Activated CD4-positive, alpha-beta T cell treated with anti-CD3 and anti-CD28 coated beads, Interleukin-2, Interleukin-6, amounts not matched to agents 100 ng/mL and 50 ng/mL, durations not matched to agents 16 hours and 8 hours (primary cell): ENCODE measurements around the gene AFP.
"Not testable (repeated sequence)": the region's sequence is repeated elsewhere in the genome, so short reads cannot be mapped to it uniquely, and the experiment has no call there.

Experiments
- DNase-seq: peaks from one replicate; pipeline ENCODE4 v3.0.0-alpha.2; 2020

Gene AFP

DNA sequence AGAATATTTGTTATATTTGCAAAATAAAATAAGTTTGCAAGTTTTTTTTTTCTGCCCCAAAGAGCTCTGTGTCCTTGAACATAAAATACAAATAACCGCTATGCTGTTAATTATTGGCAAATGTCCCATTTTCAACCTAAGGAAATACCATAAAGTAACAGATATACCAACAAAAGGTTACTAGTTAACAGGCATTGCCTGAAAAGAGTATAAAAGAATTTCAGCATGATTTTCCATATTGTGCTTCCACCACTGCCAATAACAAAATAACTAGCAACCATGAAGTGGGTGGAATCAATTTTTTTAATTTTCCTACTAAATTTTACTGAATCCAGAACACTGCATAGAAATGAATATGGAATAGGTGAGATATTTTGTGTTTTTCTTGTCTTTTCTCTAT is at the start of gene AFP:
Gene AFP (plus strand): TSS at position 238 of the 400 bp plus-strand sequence. CDS start 42 bp downstream, at position 280.
- no peak for DNase-seq

DNA sequence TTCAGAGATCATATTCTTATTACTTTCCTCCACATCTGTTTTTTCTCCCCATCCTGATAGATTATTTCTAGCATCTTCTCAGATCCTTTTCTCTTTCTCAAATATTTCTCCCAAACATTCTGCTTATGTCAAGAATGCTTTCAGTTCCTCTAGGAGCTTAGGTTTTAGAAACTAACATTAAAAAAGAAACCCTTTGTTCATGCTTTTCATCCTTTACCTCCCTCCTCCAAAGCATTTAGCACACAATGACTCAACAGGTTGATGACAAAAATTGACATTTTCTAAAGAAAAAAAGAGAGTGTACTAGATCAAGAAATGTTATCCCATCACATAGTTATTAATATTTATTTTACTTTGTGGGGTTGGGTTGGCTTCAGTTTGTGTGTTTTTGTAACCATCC is 48.5 kb upstream of the AFP start:
- DNase-seq = no peak

DNA sequence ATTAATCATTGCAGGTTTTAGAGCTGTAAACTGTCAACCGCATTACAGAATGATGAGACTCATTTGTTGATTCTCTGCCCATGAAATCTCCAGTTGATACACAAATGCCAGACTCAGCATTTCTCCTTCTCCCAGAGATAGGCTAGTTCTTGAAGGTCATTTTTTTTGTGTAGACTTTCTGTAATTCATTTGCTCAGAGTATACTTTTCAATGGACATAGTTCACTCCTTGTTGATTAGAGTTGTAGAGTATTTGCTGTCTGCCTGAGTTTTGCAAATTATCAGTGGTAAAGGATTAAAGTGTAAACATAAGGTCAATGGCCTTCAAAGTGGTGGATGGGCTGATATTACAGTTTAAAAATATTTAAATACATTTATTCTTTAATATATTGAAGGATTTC is 47.1 kb upstream of the AFP start:
- no peak for DNase-seq

DNA sequence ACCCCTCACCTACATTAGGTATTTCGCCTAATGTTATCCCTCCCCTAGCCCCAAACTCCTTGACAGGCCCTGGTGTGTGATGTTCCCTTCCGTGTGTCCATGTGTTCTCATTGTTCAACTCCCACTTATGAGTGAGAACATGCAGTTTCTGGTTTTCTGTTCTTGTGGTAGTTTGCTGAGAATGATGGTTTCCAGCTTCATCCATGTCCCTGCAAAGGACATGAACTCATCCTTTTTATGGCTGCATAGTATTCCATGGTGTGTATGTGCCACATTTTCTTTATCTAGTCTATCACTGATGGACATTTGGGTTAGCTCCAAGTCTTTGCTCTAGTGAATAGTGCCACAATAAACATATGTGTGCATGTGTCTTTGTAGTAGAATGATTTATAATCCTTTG is 46.4 kb upstream of the AFP start:
- DNase-seq = not testable (repeated sequence)

DNA sequence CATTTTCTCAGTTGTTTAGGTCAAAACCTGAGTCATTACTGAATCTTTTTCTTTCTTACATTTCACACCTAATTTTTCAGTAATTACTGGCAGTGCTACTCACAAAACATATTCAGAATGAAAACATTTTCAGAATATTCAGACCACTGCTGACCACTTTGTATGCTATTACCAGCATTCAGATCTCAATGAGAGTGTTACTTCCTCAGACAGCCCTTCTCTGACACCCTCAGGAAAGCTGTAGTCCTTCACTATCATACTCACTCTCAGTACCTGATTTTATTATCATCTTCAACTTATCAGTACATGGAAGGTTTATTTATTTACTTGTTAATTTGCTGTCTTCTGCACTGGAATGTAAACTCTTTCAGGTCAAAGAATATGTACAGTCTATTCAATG is 44.2 kb upstream of the AFP start:
- no peak for DNase-seq

DNA sequence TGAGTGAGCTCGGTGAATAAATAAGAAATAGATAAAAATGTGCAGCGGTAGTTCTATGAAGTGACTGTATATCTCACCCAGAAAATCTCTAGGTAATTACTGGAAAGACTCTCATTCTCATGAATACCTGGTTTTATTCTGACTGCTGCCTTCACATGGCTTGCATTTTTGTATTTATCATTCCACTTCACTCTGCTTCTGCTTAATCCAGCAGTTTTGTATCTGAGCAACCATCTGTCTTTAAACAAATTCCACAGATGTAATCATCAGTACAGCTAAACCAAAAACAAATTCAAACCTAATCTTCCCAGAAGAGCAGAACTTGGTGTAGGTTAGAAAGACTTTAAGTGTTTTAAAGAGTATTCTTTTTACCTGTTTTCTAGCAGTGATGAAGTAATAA is 43.1 kb upstream of the AFP start:
- no peak for DNase-seq

DNA sequence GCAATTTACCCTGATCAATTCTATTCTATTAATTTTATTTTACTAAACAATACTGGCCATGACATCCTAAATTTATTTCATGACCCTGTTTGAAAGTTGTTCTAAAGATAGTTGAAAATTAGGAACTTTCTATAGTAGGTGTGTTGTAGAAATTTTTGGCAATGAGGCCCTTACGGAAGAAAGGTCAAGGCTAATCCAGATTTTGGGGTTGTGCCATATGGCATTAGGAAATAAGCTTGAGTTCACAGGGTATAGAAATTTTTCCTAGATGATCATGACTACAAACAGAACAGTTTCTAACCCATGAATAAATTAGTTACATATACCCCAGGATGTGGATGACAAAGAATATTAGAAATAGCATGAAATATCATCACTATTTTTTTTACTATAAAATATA is 39.7 kb upstream of the AFP start:
- DNase-seq = no peak

DNA sequence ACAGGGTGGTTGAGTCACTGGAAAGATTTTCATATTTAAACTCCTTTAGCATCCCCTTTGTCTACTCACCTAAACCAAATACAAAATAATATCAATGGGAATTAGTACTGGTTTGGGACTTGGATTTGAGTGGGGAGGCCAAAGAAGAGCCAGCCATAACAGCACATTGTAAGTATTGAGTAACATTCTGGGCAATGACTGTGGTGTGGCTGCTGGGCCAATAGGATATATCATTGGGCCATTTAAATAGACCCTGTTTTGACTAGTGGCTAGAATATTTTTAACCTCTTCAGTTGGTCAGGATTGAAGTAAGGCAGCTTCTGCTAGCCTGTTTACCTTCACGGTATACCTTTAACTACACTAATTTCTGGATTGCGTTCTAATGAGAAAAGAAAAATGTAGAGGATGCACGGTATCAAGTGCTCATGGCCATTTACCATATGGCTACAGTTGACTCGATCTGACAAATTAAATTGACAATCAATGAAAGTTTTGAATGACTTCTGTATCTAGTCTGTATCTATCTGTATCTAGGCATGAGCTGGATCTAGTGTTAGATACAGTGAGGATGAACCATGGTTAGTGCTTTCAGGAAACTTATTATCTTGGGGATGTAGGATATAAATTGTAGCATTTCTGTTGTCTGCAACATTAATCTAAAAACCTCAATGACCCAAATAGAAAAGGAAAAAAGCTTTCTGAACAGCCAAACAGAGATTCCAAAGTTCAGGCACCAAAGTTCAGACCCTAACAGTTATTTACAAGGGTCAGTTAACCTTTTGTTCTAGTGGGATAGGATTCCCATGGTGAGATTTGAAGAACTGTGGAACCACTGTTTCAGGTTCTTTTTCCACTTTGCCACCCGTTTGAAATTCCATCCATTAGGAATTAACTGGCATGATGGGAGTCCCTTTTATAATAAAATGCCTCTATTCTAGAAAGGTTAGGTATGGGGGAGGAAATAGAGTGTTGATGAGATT is 38.7 kb upstream of the AFP start:
- no peak for DNase-seq

DNA sequence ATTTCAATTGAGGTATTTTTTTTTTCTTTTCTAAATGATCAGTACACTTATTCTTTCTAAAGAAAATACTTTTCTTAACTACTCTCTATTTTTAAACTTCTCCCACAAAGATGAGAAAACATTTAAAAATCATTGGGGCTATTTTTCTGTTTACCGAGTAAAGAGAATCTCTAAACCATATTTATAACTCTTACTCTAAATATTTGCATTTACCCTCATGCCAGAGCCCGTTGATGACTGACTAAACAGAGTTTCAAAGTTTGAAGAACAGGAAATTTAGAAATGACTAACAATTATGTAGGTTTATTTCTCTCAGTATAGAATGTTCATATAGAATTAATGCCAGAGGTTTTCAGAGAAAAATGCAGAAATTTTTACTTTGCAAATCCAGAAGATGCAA is 34.6 kb upstream of the AFP start:
- no peak for DNase-seq

DNA sequence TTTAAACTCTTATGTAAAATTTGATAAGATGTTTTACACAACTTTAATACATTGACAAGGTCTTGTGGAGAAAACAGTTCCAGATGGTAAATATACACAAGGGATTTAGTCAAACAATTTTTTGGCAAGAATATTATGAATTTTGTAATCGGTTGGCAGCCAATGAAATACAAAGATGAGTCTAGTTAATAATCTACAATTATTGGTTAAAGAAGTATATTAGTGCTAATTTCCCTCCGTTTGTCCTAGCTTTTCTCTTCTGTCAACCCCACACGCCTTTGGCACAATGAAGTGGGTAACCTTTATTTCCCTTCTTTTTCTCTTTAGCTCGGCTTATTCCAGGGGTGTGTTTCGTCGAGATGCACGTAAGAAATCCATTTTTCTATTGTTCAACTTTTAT is 32.0 kb upstream of the AFP start, which contains the start of gene ALB:
Gene ALB (plus strand): TSS at position 246 of the 400 bp plus-strand sequence. CDS start 41 bp downstream, at position 287.
- no peak for DNase-seq

DNA sequence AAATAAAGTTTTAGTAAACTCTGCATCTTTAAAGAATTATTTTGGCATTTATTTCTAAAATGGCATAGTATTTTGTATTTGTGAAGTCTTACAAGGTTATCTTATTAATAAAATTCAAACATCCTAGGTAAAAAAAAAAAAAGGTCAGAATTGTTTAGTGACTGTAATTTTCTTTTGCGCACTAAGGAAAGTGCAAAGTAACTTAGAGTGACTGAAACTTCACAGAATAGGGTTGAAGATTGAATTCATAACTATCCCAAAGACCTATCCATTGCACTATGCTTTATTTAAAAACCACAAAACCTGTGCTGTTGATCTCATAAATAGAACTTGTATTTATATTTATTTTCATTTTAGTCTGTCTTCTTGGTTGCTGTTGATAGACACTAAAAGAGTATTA is 31.6 kb upstream of the AFP start:
- no peak for DNase-seq

DNA sequence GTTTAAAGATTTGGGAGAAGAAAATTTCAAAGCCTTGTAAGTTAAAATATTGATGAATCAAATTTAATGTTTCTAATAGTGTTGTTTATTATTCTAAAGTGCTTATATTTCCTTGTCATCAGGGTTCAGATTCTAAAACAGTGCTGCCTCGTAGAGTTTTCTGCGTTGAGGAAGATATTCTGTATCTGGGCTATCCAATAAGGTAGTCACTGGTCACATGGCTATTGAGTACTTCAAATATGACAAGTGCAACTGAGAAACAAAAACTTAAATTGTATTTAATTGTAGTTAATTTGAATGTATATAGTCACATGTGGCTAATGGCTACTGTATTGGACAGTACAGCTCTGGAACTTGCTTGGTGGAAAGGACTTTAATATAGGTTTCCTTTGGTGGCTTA is 30.9 kb upstream of the AFP start:
- no peak for DNase-seq

DNA sequence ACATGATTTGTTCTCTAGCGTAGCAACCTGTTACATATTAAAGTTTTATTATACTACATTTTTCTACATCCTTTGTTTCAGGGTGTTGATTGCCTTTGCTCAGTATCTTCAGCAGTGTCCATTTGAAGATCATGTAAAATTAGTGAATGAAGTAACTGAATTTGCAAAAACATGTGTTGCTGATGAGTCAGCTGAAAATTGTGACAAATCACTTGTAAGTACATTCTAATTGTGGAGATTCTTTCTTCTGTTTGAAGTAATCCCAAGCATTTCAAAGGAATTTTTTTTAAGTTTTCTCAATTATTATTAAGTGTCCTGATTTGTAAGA is 29.5 kb upstream of the AFP start:
- no peak for DNase-seq

DNA sequence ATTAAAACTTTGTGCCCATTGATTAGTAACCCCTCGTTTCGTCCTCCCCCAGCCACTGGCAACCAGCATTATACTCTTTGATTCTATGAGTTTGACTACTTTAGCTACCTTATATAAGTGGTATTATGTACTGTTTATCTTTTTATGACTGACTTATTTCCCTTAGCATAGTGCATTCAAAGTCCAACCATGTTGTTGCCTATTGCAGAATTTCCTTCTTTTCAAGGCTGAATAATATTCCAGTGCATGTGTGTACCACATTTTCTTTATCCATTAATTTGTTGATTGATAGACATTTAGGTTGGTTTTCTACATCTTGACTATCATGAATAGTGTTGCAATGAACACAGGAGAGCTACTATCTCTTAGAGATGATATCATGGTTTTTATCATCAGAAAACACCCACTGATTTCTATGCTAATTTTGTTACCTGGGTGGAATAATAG is 28.8 kb upstream of the AFP start:
- no peak for DNase-seq

DNA sequence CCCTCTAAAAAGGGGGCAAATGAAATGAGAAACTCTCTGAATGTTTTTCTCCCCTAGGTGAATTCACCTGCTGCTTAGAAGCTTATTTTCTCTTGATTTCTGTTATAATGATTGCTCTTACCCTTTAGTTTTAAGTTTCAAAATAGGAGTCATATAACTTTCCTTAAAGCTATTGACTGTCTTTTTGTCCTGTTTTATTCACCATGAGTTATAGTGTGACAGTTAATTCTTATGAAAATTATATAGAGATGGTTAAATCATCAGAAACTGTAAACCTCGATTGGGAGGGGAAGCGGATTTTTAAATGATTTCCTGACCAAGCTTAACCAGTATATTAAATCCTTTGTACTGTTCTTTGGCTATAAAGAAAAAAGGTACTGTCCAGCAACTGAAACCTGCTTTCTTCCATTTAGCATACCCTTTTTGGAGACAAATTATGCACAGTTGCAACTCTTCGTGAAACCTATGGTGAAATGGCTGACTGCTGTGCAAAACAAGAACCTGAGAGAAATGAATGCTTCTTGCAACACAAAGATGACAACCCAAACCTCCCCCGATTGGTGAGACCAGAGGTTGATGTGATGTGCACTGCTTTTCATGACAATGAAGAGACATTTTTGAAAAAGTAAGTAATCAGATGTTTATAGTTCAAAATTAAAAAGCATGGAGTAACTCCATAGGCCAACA is 27.7 kb upstream of the AFP start:
- DNase-seq = no peak

DNA sequence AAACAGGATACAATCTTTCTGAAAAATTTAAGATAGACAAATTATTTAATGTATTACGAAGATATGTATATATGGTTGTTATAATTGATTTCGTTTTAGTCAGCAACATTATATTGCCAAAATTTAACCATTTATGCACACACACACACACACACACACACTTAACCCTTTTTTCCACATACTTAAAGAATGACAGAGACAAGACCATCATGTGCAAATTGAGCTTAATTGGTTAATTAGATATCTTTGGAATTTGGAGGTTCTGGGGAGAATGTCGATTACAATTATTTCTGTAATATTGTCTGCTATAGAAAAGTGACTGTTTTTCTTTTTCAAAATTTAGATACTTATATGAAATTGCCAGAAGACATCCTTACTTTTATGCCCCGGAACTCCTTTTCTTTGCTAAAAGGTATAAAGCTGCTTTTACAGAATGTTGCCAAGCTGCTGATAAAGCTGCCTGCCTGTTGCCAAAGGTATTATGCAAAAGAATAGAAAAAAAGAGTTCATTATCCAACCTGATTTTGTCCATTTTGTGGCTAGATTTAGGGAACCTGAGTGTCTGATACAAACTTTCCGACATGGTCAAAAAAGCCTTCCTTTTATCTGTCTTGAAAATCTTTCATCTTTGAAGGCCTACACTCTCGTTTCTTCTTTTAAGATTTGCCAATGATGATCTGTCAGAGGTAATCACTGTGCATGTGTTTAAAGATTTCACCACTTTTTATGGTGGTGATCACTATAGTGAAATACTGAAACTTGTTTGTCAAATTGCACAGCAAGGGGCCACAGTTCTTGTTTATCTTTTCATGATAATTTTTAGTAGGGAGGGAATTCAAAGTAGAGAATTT is 26.8 kb upstream of the AFP start:
- DNase-seq = no peak

DNA sequence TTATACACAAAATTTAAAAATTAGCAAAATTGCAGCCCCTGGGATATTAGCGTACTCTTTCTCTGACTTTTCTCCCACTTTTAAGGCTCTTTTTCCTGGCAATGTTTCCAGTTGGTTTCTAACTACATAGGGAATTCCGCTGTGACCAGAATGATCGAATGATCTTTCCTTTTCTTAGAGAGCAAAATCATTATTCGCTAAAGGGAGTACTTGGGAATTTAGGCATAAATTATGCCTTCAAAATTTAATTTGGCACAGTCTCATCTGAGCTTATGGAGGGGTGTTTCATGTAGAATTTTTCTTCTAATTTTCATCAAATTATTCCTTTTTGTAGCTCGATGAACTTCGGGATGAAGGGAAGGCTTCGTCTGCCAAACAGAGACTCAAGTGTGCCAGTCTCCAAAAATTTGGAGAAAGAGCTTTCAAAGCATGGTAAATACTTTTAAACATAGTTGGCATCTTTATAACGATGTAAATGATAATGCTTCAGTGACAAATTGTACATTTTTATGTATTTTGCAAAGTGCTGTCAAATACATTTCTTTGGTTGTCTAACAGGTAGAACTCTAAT is 26.0 kb upstream of the AFP start:
- DNase-seq = no peak

DNA sequence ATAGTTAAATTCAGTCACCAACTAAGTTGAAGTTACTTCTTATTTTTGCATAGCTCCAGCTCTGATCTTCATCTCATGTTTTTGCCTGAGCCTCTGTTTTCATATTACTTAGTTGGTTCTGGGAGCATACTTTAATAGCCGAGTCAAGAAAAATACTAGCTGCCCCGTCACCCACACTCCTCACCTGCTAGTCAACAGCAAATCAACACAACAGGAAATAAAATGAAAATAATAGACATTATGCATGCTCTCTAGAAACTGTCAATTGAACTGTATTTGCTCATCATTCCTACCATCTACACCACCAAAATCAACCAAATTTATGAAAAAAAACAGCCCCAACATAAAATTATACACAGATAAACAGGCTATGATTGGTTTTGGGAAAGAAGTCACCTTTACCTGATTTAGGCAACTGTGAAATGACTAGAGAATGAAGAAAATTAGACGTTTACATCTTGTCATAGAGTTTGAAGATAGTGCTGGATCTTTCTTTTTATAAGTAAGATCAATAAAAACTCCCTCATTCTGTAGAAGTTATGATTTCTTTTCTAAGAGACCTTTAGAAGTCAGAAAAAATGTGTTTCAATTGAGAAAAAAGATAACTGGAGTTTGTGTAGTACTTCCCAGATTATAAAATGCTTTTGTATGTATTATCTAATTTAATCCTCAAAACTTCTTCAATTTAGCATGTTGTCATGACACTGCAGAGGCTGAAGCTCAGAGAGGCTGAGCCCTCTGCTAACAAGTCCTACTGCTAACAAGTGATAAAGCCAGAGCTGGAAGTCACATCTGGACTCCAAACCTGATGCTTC is 24.9 kb upstream of the AFP start:
- DNase-seq = no peak

DNA sequence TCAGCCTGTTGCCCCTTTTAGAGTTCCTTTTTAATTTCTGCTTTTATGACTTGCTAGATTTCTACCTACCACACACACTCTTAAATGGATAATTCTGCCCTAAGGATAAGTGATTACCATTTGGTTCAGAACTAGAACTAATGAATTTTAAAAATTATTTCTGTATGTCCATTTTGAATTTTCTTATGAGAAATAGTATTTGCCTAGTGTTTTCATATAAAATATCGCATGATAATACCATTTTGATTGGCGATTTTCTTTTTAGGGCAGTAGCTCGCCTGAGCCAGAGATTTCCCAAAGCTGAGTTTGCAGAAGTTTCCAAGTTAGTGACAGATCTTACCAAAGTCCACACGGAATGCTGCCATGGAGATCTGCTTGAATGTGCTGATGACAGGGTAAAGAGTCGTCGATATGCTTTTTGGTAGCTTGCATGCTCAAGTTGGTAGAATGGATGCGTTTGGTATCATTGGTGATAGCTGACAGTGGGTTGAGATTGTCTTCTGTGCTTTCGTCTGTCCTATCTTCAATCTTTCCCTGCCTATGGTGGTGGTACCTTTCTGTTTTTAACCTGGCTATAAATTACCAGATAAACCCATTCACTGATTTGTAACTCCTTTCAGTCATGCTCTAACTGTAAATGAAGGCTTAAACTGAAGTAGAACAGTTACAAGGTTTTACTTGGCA is 24.1 kb upstream of the AFP start:
- DNase-seq = no peak

DNA sequence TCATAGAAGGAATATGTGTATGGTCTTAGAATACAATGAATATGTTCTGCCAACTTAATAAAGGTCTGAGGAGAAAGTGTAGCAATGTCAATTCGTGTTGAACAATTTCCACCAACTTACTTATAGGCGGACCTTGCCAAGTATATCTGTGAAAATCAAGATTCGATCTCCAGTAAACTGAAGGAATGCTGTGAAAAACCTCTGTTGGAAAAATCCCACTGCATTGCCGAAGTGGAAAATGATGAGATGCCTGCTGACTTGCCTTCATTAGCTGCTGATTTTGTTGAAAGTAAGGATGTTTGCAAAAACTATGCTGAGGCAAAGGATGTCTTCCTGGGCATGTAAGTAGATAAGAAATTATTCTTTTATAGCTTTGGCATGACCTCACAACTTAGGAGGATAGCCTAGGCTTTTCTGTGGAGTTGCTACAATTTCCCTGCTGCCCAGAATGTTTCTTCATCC is 22.7 kb upstream of the AFP start:
- DNase-seq = no peak

DNA sequence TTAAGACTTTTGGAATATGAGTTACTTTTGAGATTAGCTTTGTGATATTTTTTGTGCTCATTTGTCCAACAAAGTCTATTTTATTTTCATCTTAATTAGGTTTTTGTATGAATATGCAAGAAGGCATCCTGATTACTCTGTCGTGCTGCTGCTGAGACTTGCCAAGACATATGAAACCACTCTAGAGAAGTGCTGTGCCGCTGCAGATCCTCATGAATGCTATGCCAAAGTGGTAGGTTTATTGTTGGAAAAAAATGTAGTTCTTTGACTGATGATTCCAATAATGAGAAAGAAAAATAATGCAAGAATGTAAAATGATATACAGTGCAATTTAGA is 21.1 kb upstream of the AFP start:
- no peak for DNase-seq
